ENCODE measurements around the gene RETREG1.

RETREG1 gene

DNA sequence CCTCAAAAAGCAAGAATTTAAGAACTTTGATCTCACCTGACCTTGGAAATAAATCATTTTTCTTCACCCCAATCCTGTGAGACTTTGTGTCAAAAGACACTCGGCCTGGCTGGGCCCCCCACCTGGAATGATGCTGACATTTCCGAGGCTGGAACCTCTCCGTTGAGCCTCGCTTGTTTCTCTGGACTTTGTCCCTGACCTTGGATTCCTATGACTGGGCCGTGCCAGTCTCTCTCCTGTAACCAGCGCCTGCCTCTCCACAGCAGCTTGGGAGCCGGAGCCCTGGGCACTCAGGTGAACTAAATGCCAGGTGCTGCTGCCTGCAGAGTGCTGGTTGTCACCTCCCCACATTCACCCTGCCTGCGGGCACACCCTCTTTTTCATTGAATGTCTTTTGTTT is 62.7 kb downstream of the RETREG1 start:
- Histone ChIP-seq H3K4me3 (ENCODE audit: low read depth in 1 of 2, low read length in 2 of 2) (no peak overlapping the region), H3K9me3 (ENCODE audit: insufficient read depth, low read length, severe bottlenecking) (no peaks in the 10 kb centered on the region), H3K4me1 (ENCODE audit: insufficient read depth, low read length) (no peaks in the 10 kb centered on the region), H3K36me3 (ENCODE audit: insufficient read depth, low read length) (no peaks in the 10 kb centered on the region), H3K4me2 (ENCODE audit: insufficient read depth, low read length) (no peak overlapping the region), H3K79me2 (ENCODE audit: insufficient read depth, low read length) (no peaks in the 10 kb centered on the region), H2AFZ (ENCODE audit: low read depth, low read length) (no peak overlapping the region), H3K9ac (ENCODE audit: low read depth, low read length) (no peak overlapping the region), H3K27me3 (ENCODE audit: insufficient read depth, low read length, poor library complexity) (no peaks in the 10 kb centered on the region), H3K27ac (ENCODE audit: low read length) (no peak overlapping the region), H4K20me1 (ENCODE audit: insufficient read depth, low read length) (no peaks in the 10 kb centered on the region)
- no peak for TF ChIP-seq EZH2 (IDR thresholded peaks at IDR 0.05; ENCODE audit: borderline replicate concordance, low read depth, low read length, severe bottlenecking)
- TF ChIP-seq, protein P1, sequence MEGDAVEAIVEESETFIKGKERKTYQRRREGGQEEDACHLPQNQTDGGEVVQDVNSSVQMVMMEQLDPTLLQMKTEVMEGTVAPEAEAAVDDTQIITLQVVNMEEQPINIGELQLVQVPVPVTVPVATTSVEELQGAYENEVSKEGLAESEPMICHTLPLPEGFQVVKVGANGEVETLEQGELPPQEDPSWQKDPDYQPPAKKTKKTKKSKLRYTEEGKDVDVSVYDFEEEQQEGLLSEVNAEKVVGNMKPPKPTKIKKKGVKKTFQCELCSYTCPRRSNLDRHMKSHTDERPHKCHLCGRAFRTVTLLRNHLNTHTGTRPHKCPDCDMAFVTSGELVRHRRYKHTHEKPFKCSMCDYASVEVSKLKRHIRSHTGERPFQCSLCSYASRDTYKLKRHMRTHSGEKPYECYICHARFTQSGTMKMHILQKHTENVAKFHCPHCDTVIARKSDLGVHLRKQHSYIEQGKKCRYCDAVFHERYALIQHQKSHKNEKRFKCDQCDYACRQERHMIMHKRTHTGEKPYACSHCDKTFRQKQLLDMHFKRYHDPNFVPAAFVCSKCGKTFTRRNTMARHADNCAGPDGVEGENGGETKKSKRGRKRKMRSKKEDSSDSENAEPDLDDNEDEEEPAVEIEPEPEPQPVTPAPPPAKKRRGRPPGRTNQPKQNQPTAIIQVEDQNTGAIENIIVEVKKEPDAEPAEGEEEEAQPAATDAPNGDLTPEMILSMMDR (IDR thresholded peaks at IDR 0.05; ENCODE audit: borderline replicate concordance, extremely low read depth, low read length, poor library complexity, severe bottlenecking) = no peak
- DNase-seq = no peak
- no peak for ATAC-seq (ENCODE audit: insufficient read depth, low read depth)

DNA sequence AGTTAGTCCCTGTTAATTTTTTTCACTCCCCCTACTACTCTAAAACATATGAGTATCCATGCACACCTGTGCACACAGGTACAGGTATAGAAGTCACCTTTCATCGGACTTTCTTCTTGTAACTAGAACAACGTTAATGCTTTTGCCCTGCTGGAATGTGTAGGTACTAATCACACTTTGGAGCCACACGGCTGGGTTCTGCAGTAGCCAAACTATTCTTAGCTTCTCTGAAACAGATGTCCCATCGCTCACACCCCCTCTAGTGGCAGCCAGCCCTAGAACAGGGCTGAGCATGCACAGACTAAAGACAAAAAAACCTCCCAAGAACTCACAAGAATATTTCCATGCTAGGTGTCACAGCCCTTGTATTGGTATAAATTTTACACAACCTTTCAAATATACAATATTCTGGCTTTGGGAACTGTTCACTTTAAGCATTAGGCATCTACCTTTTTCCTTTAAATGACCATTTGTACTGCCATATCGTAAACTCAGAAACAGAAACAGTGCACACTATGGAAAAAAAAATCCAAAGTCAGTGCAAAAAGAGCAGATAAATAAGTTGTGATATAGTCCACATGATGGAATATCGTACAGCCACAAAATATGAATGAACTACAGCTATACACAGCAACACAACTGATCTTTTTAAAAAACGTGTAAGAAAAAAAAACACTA is 64.0 kb downstream of the RETREG1 start:
- H3K9me3 ChIP-seq (ENCODE audit: insufficient read depth, low read length, severe bottlenecking) = no peaks in the 10 kb centered on the region
- DNase-seq = peak; percentile 52
- H3K4me1 ChIP-seq (ENCODE audit: insufficient read depth, low read length) = no peaks in the 10 kb centered on the region
- no peaks in the 10 kb centered on the region for H3K36me3 ChIP-seq (ENCODE audit: insufficient read depth, low read length)
- H3K79me2 ChIP-seq (ENCODE audit: insufficient read depth, low read length) = no peaks in the 10 kb centered on the region
- no peak overlapping the region for H3K9ac ChIP-seq (ENCODE audit: low read depth, low read length)
- no peak overlapping the region for H3K4me3 ChIP-seq (ENCODE audit: low read depth in 1 of 2, low read length in 2 of 2)
- no peaks in the 10 kb centered on the region for H4K20me1 ChIP-seq (ENCODE audit: insufficient read depth, low read length)
- no peak overlapping the region for H3K27ac ChIP-seq (ENCODE audit: low read length)
- ATAC-seq (ENCODE audit: insufficient read depth, low read depth) = peak; percentile 81
- H3K27me3 ChIP-seq (ENCODE audit: insufficient read depth, low read length, poor library complexity) = no peaks in the 10 kb centered on the region
- H2AFZ ChIP-seq (ENCODE audit: low read depth, low read length) = no peak overlapping the region
- no peak overlapping the region for H3K4me2 ChIP-seq (ENCODE audit: insufficient read depth, low read length)
- TF ChIP-seq EZH2 (IDR thresholded peaks at IDR 0.05; ENCODE audit: borderline replicate concordance, low read depth, low read length, severe bottlenecking) = no peak
- TF ChIP-seq, protein P1 (IDR thresholded peaks at IDR 0.05; ENCODE audit: borderline replicate concordance, extremely low read depth, low read length, poor library complexity, severe bottlenecking) = peak; percentile 59

DNA sequence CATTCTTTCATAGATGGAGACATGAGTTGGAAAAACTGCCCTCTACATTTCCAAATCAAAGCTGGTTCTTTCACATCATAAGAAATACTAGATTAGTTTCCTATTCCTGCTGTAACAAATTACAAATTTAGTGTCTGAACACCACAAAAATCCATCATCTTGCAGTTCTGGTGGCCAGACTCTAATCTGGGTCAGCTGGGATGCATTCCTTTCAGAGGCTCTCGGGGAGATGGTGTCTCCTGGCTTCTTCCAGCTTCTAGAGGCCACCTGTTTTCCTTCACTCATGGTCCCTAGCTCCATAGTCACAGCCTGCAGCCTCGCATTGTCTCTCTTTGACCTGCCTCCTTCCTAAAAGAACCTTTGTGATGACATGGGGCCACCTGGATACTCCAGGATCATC is 65.2 kb downstream of the RETREG1 start:
- H3K27me3 ChIP-seq (ENCODE audit: insufficient read depth, low read length, poor library complexity) = no peaks in the 10 kb centered on the region
- no peaks in the 10 kb centered on the region for H3K79me2 ChIP-seq (ENCODE audit: insufficient read depth, low read length)
- no peak for ATAC-seq (ENCODE audit: insufficient read depth, low read depth)
- H4K20me1 ChIP-seq (ENCODE audit: insufficient read depth, low read length) = no peaks in the 10 kb centered on the region
- no peak overlapping the region for H3K4me3 ChIP-seq (ENCODE audit: low read depth in 1 of 2, low read length in 2 of 2)
- no peak overlapping the region for H3K9ac ChIP-seq (ENCODE audit: low read depth, low read length)
- TF ChIP-seq EZH2 (IDR thresholded peaks at IDR 0.05; ENCODE audit: borderline replicate concordance, low read depth, low read length, severe bottlenecking) = no peak
- TF ChIP-seq, protein P1 (IDR thresholded peaks at IDR 0.05; ENCODE audit: borderline replicate concordance, extremely low read depth, low read length, poor library complexity, severe bottlenecking) = no peak
- no peak overlapping the region for H3K27ac ChIP-seq (ENCODE audit: low read length)
- no peaks in the 10 kb centered on the region for H3K36me3 ChIP-seq (ENCODE audit: insufficient read depth, low read length)
- H3K4me2 ChIP-seq (ENCODE audit: insufficient read depth, low read length) = no peak overlapping the region
- H3K9me3 ChIP-seq (ENCODE audit: insufficient read depth, low read length, severe bottlenecking) = no peaks in the 10 kb centered on the region
- DNase-seq = no peak
- no peak overlapping the region for H2AFZ ChIP-seq (ENCODE audit: low read depth, low read length)
- no peaks in the 10 kb centered on the region for H3K4me1 ChIP-seq (ENCODE audit: insufficient read depth, low read length)
